ENCODE data around the gene HOXB13.
"Not testable (repeated sequence)": the region's sequence is repeated elsewhere in the genome, so short reads cannot be mapped to it uniquely, and the experiment has no call there.

The HOXB13 gene

GRCh38 chr17:48719642-48720265 is 8.8 kb downstream of the HOXB13 start:
- H3K4me3 ChIP-seq: no peak overlapping the region
- no peak for DNase-seq
- intact Hi-C loops (cut with DNase I; ENCODE audit: low total_unique reads): loop anchor here (10.0 kb wide), 1 partner anchor 165 kb away; no protein-coding TSS in a partner anchor
- H3K4me1 ChIP-seq: peaks cover 0 to 28% (median 18%) of the 10 kb centered on the region in 4 donors
- no peaks in the 10 kb centered on the region for H3K36me3 ChIP-seq
- no peak overlapping the region for H3K27ac ChIP-seq
- no peak for TF ChIP-seq CTCF (IDR thresholded peaks at IDR 0.05)
- H3K9me3 ChIP-seq: no peaks in the 10 kb centered on the region
- peaks cover 9 to 97% of the 10 kb centered on the region in 2 donors for H3K27me3 ChIP-seq

DNA sequence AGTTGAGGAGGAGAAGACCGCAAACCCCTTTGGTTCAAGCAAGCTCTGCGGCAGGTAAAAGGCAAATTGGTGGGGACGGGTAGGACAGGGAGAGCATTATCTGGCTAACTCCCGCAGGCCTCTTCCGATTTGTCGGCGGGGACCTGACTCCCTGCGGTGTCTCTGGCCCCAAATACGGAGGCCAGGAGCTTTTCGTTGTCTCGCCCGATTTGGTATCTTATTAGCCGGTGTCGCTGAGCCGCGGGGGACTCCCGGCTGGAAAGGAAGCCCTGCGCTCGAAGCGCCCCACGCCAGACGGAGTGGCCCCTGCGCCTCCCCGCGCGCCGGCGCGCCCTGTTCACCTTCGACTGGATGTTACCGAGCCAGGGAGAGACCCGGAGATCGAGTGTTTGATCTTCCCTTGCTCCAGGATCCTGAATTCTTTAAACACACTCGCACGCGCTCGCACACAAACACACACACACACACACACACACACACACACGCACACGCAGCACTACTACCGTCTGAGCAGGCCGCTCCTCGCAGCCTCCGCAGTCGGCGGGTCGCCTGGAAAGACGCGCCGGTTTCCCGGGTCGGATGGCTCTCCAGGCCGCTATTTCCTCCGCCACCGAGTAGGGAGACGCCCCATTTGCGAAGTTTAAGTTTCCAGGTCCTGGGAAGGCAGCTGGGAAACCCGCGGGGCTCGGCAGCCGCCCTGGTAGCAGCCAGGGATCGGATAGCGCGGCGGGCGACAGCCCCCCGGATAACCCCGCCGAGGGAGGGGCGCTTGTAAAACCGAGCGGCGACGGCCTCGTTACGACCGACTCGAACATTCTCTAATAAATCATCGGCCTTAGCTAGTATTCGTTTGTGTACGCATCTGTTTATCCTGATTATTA is 9.5 kb downstream of the HOXB13 start:
- no peak for TF ChIP-seq CTCF (IDR thresholded peaks at IDR 0.05)
- no peaks in the 10 kb centered on the region for H3K36me3 ChIP-seq
- DNase-seq: no peak
- no peaks in the 10 kb centered on the region for H3K9me3 ChIP-seq
- H3K4me1 ChIP-seq: peaks cover 0 to 21% (median 10%) of the 10 kb centered on the region in 4 donors
- intact Hi-C loops (cut with DNase I; ENCODE audit: low total_unique reads): no loop called here
- H3K27ac ChIP-seq: no peak overlapping the region
- H3K27me3 ChIP-seq: peaks cover 7 to 94% of the 10 kb centered on the region in 2 donors
- H3K4me3 ChIP-seq: no peak overlapping the region

DNA sequence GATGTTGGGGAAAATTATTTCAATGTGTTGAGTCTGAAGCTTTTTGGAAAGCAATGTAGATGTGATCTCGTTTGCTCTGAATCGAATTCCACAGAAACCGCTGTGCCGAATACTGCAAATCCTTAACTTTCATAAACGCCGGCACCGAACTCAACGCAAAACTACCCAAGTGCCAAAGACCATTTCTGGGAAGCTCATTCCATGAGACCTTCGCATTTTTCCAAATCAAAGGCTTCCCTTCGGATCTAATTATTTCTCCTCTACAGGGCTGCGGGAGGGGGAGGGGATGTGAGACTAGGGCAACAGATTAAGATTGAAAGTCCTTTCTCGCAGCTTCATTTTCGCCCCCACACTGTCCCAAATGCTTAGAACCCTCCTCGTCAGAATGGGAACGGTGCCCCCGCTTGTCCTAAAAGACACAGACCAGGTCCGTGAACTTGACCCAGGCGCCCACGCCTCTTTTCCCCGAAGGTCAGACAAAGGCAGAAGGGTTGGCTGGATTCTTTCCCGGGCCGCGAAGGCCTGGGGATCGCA is 10.3 kb downstream of the HOXB13 start:
- peaks cover 7 to 94% of the 10 kb centered on the region in 2 donors for H3K27me3 ChIP-seq
- no peak overlapping the region for H3K27ac ChIP-seq
- no peak overlapping the region for H3K4me3 ChIP-seq

DNA sequence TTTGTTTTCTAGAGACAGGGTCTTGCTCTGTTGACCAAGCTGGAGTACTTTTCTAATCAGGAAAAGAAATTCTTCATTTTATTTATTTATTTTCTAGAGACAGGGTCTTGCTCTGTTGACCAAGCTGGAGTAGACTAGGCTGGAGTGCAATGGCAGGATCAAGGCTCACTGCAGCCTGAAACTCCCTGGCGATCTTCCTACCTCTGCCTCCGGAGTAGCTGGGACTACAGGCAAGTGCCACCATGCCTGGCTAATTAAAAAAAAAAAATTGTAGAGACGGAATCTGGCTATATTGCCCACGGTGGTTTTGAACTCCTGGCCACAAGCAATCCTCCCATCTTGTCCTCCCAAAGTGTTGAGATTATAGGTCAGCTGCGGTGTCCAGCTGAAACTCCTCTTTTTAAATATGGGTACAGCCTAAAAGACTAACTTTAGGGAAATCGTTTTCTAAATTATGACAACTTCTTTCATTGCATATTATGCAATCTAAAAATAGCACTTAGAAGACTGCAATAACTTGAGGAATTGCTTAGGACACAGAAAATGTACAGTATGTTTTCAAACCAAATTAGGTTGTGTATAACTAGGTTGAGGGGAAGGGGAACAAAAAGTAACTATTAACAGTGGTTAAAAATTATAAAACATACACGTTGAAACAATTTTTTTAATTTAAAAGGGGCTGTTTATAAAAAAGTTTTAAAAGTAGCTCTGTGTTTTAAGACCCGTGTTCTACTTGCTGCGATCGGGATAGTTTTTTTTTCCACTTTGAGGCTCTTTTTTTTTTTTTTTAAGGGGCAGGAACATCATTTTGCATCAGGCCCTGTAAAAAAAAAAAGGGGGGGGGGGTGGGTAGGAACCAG is 11.0 kb downstream of the HOXB13 start:
- no peak for TF ChIP-seq CTCF (IDR thresholded peaks at IDR 0.05)
- H3K4me3 ChIP-seq: no peak overlapping the region
- DNase-seq: no peak
- H3K27ac ChIP-seq: no peak overlapping the region
- no peaks in the 10 kb centered on the region for H3K36me3 ChIP-seq
- peaks cover 4 to 94% of the 10 kb centered on the region in 2 donors for H3K27me3 ChIP-seq
- peaks cover 0 to 13% (median 6%) of the 10 kb centered on the region in 4 donors for H3K4me1 ChIP-seq
- intact Hi-C loops (cut with DNase I; ENCODE audit: low total_unique reads): no loop called here
- H3K9me3 ChIP-seq: no peaks in the 10 kb centered on the region

More for the DNA sequence above, 10.3 kb downstream of the HOXB13 start:
- H3K36me3 ChIP-seq: no peaks in the 10 kb centered on the region
- intact Hi-C loops (cut with DNase I; ENCODE audit: low total_unique reads): no loop called here
- no peak for TF ChIP-seq CTCF (IDR thresholded peaks at IDR 0.05)
- peaks cover 0 to 14% (median 6%) of the 10 kb centered on the region in 4 donors for H3K4me1 ChIP-seq
- H3K9me3 ChIP-seq: no peaks in the 10 kb centered on the region
- DNase-seq: no peak

DNA sequence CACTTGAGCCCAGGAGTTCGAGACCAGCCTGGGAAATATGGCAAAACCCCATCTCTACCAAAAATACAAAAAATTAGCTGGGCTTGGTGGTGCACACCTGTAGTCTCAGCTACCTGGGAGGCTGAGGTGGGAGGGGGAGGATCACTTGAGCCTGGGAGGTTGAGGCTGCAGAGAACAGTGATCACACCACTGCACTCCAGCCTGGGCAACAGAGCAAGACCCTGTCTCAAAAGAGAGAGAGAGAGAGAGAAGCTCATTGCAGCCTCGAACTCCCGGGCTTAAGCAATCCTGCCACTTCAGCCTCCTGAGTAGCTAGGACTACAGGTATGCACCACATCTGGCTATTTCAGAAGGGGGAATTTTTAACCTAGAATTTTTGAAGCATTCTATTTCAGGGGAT is 12.0 kb downstream of the HOXB13 start:
- Histone ChIP-seq H3K4me1 (peaks cover 0 to 13% (median 6%) of the 10 kb centered on the region in 4 donors), H3K27me3 (peaks cover 0 to 94% of the 10 kb centered on the region in 2 donors)
- H3K4me3 ChIP-seq; intact Hi-C loops (cut with DNase I; ENCODE audit: low total_unique reads); H3K27ac ChIP-seq; H3K9me3 ChIP-seq; DNase-seq; H3K36me3 ChIP-seq: not testable (repeated sequence)

Data from tibial artery (tissue), 4 donors.